Gastroesophageal sphincter (tissue), 2 donors: ENCODE results near the gene FAM114A1.

Experiments used
- EP300 ChIP-seq: sonication (generic); formaldehyde crosslinking; IDR thresholded peaks from one replicate; pipeline ENCODE4 v1.6.1; 2017; ENCODE audit warnings: antibody characterized with exemption, mild to moderate bottlenecking
- POLR2A ChIP-seq, 2 donors: fragments of 450-650 bp; IDR thresholded peaks; one replicate each; pipeline ENCODE4 v1.6.1; 2017; ENCODE audit warnings: antibody characterized with exemption in 2 of 2, mild to moderate bottlenecking in 2 of 2, moderate library complexity in 1 of 2

GRCh38 chr4:38898245-38898644 lies 30.6 kb downstream of the FAM114A1 start:
- no peak for TF ChIP-seq POLR2A (IDR thresholded peaks at IDR 0.05)
- no peak for TF ChIP-seq EP300
